Activated naive CD8-positive, alpha-beta T cell treated with anti-CD3 and anti-CD28 coated beads for 36 hours (primary cell): Measurements from ENCODE around the gene DLG2. TPM values are rescaled to one million over a fixed set of nuclear protein-coding genes. Genes with fewer than 3 reads are reported as not detected.

Source experiments
- DNase-seq: peaks from one replicate; pipeline ENCODE4 v3.0.0; 2021
- H3K27ac Mint-ChIP-seq: one replicate; pipeline ENCODE4 v1.8.0; 2022; ENCODE audit warnings: mild to moderate bottlenecking, moderate library complexity, mixed read lengths
- H3K27me3 Mint-ChIP-seq: one replicate; pipeline ENCODE4 v1.8.0; 2022; ENCODE audit warnings: mild to moderate bottlenecking, mixed read lengths
- H3K36me3 Mint-ChIP-seq: one replicate; pipeline ENCODE4 v1.8.0; 2021; ENCODE audit warnings: mild to moderate bottlenecking, mixed read lengths
- H3K4me1 Mint-ChIP-seq: one replicate; pipeline ENCODE4 v1.8.0; 2021; ENCODE audit warnings: mixed read lengths
- H3K4me3 Mint-ChIP-seq: one replicate; pipeline ENCODE4 v1.8.0; 2022; ENCODE audit warnings: mild to moderate bottlenecking, moderate library complexity, mixed read lengths
- H3K9me3 Mint-ChIP-seq: one replicate; pipeline ENCODE4 v1.8.0; 2022; ENCODE audit warnings: mixed read lengths
- total RNA-seq, 2 experiments: library from RNA; stranded (reverse); gene quantifications; one replicate each; pipeline ENCODE4 v1.2.3, GENCODE V29; 2021

DLG2 gene
- total RNA-seq, 2 experiments from 2014 or later = 1.7 to 1.9 TPM

GRCh38 chr11:83793310-83793709, 1833.8 kb downstream of the DLG2 start:
- H3K4me3 Mint-ChIP-seq = no peak overlapping the region
- H3K36me3 Mint-ChIP-seq = no peaks in the 10 kb centered on the region
- H3K4me1 Mint-ChIP-seq = no peaks in the 10 kb centered on the region
- H3K9me3 Mint-ChIP-seq = no peaks in the 10 kb centered on the region
- DNase-seq = no peak
- H3K27ac Mint-ChIP-seq = no peak overlapping the region
- H3K27me3 Mint-ChIP-seq = peaks cover 6% of the 10 kb centered on the region

- H3K36me3 Mint-ChIP-seq = no peaks in the 10 kb centered on the region
- no peak for DNase-seq
- H3K4me3 Mint-ChIP-seq = no peak overlapping the region
- H3K4me1 Mint-ChIP-seq = no peaks in the 10 kb centered on the region
- H3K27ac Mint-ChIP-seq = no peak overlapping the region
- H3K27me3 Mint-ChIP-seq = peaks cover 6% of the 10 kb centered on the region
- no peaks in the 10 kb centered on the region for H3K9me3 Mint-ChIP-seq
Measured at GRCh38 chr11:83791557-83791956, 1835.6 kb downstream of the DLG2 start.

- Mint-ChIP-seq H3K9me3 (no peaks in the 10 kb centered on the region), H3K4me3 (no peak overlapping the region), H3K4me1 (no peaks in the 10 kb centered on the region), H3K27ac (no peak overlapping the region), H3K27me3 (peaks cover 7% of the 10 kb centered on the region), H3K36me3 (no peaks in the 10 kb centered on the region)
- no peak for DNase-seq
Measured at GRCh38 chr11:83785942-83786341, 1841.2 kb downstream of the DLG2 start.

- no peaks in the 10 kb centered on the region for H3K9me3 Mint-ChIP-seq
- H3K4me1 Mint-ChIP-seq = no peaks in the 10 kb centered on the region
- DNase-seq = no peak
- no peaks in the 10 kb centered on the region for H3K36me3 Mint-ChIP-seq
- peaks cover 7% of the 10 kb centered on the region for H3K27me3 Mint-ChIP-seq
- H3K4me3 Mint-ChIP-seq = no peak overlapping the region
- H3K27ac Mint-ChIP-seq = no peak overlapping the region
Measured at GRCh38 chr11:83784419-83784818, 1842.7 kb downstream of the DLG2 start.

GRCh38 chr11:83782329-83782728, 1844.8 kb downstream of the DLG2 start:
- Mint-ChIP-seq H3K27me3 (peaks cover 7% of the 10 kb centered on the region), H3K4me3 (no peak overlapping the region), H3K9me3 (no peaks in the 10 kb centered on the region), H3K36me3 (no peaks in the 10 kb centered on the region), H3K27ac (no peak overlapping the region), H3K4me1 (no peaks in the 10 kb centered on the region)
- no peak for DNase-seq

- Mint-ChIP-seq H3K27ac (no peak overlapping the region), H3K4me3 (no peak overlapping the region), H3K4me1 (no peaks in the 10 kb centered on the region), H3K36me3 (no peaks in the 10 kb centered on the region), H3K27me3 (peaks cover 10% of the 10 kb centered on the region), H3K9me3 (no peaks in the 10 kb centered on the region)
- DNase-seq = no peak
Measured at GRCh38 chr11:83779876-83780275, 1847.3 kb downstream of the DLG2 start.

GRCh38 chr11:83778596-83778995, 1848.5 kb downstream of the DLG2 start:
- peaks cover 19% of the 10 kb centered on the region for H3K27me3 Mint-ChIP-seq
- no peaks in the 10 kb centered on the region for H3K36me3 Mint-ChIP-seq
- H3K4me1 Mint-ChIP-seq = no peaks in the 10 kb centered on the region
- no peak overlapping the region for H3K27ac Mint-ChIP-seq
- no peak for DNase-seq
- no peaks in the 10 kb centered on the region for H3K9me3 Mint-ChIP-seq
- no peak overlapping the region for H3K4me3 Mint-ChIP-seq

GRCh38 chr11:83773950-83774880, 1852.9 kb downstream of the DLG2 start:
- H3K9me3 Mint-ChIP-seq = no peaks in the 10 kb centered on the region
- H3K27me3 Mint-ChIP-seq = peaks cover 14% of the 10 kb centered on the region
- no peak overlapping the region for H3K27ac Mint-ChIP-seq
- H3K4me1 Mint-ChIP-seq = no peaks in the 10 kb centered on the region
- no peak overlapping the region for H3K4me3 Mint-ChIP-seq
- no peak for DNase-seq
- H3K36me3 Mint-ChIP-seq = no peaks in the 10 kb centered on the region

GRCh38 chr11:83768489-83768888, 1858.7 kb downstream of the DLG2 start:
- H3K27ac Mint-ChIP-seq = no peak overlapping the region
- no peaks in the 10 kb centered on the region for H3K36me3 Mint-ChIP-seq
- H3K4me1 Mint-ChIP-seq = no peaks in the 10 kb centered on the region
- no peaks in the 10 kb centered on the region for H3K9me3 Mint-ChIP-seq
- peaks cover 1% of the 10 kb centered on the region for H3K27me3 Mint-ChIP-seq
- no peak for DNase-seq
- H3K4me3 Mint-ChIP-seq = no peak overlapping the region

- H3K4me3 Mint-ChIP-seq = no peak overlapping the region
- no peaks in the 10 kb centered on the region for H3K4me1 Mint-ChIP-seq
- no peaks in the 10 kb centered on the region for H3K27me3 Mint-ChIP-seq
- no peak overlapping the region for H3K27ac Mint-ChIP-seq
- H3K9me3 Mint-ChIP-seq = no peaks in the 10 kb centered on the region
- no peak for DNase-seq
- no peaks in the 10 kb centered on the region for H3K36me3 Mint-ChIP-seq
Measured at GRCh38 chr11:83766932-83767331, 1860.2 kb downstream of the DLG2 start.

GRCh38 chr11:83764643-83765042, 1862.5 kb downstream of the DLG2 start:
- no peaks in the 10 kb centered on the region for H3K36me3 Mint-ChIP-seq
- no peaks in the 10 kb centered on the region for H3K27me3 Mint-ChIP-seq
- no peaks in the 10 kb centered on the region for H3K9me3 Mint-ChIP-seq
- no peak for DNase-seq
- no peak overlapping the region for H3K27ac Mint-ChIP-seq
- H3K4me3 Mint-ChIP-seq = no peak overlapping the region
- H3K4me1 Mint-ChIP-seq = no peaks in the 10 kb centered on the region

GRCh38 chr11:83760932-83761331, 1866.2 kb downstream of the DLG2 start:
- no peak overlapping the region for H3K4me3 Mint-ChIP-seq
- no peaks in the 10 kb centered on the region for H3K9me3 Mint-ChIP-seq
- H3K27ac Mint-ChIP-seq = no peak overlapping the region
- H3K27me3 Mint-ChIP-seq = no peaks in the 10 kb centered on the region
- no peak for DNase-seq
- H3K4me1 Mint-ChIP-seq = no peaks in the 10 kb centered on the region
- H3K36me3 Mint-ChIP-seq = no peaks in the 10 kb centered on the region

- no peaks in the 10 kb centered on the region for H3K4me1 Mint-ChIP-seq
- H3K27ac Mint-ChIP-seq = no peak overlapping the region
- no peaks in the 10 kb centered on the region for H3K9me3 Mint-ChIP-seq
- no peak overlapping the region for H3K4me3 Mint-ChIP-seq
- H3K36me3 Mint-ChIP-seq = no peaks in the 10 kb centered on the region
- no peak for DNase-seq
- no peaks in the 10 kb centered on the region for H3K27me3 Mint-ChIP-seq
Measured at GRCh38 chr11:83759148-83759547, 1868.0 kb downstream of the DLG2 start.

- no peak overlapping the region for H3K4me3 Mint-ChIP-seq
- H3K36me3 Mint-ChIP-seq = no peaks in the 10 kb centered on the region
- DNase-seq = no peak
- peaks cover 6% of the 10 kb centered on the region for H3K27me3 Mint-ChIP-seq
- no peak overlapping the region for H3K27ac Mint-ChIP-seq
- H3K4me1 Mint-ChIP-seq = no peaks in the 10 kb centered on the region
- H3K9me3 Mint-ChIP-seq = no peaks in the 10 kb centered on the region
Measured at GRCh38 chr11:83751041-83751440, 1876.1 kb downstream of the DLG2 start.

GRCh38 chr11:83746921-83747585, 1880.1 kb downstream of the DLG2 start:
- no peak for DNase-seq
- Mint-ChIP-seq H3K4me1 (no peaks in the 10 kb centered on the region), H3K36me3 (no peaks in the 10 kb centered on the region), H3K9me3 (peaks cover 5% of the 10 kb centered on the region), H3K27me3 (peaks cover 10% of the 10 kb centered on the region), H3K4me3 (no peak overlapping the region), H3K27ac (no peak overlapping the region)
